Measurements from ENCODE around the gene IFRD2. TPM values are rescaled to one million over a fixed set of nuclear protein-coding genes. Genes with fewer than 3 reads are reported as not detected.

The IFRD2 gene
- total and polyA plus RNA-seq, 2 of the 13 experiments (the other 11 are each of a cell fraction or from before 2014, with no cell fraction given), result 32.8 to 96.1 TPM

- Histone ChIP-seq H3K27me3 (ENCODE audit: control insufficient read depth in 1 of 2, insufficient read depth in 2 of 2, low read length in 2 of 2) (peaks cover 1 to 2% of the 10 kb centered on the region in 2 experiments; a peak in 1 of 5 replicates), H3K79me2 (ENCODE audit: insufficient read depth, low read length) (peaks cover 22% of the 10 kb centered on the region), H3K27ac (ENCODE audit: extremely low read length, insufficient read depth, low read length) (no peak overlapping the region), H2AFZ (ENCODE audit: low read length) (no peak overlapping the region), H4K20me1 (ENCODE audit: insufficient read depth, low read length) (no peaks in the 10 kb centered on the region; the same call in 1 of the 2 replicates), H3K4me1 (ENCODE audit: insufficient read depth, low read length) (peaks cover 59% of the 10 kb centered on the region), H3K4me2 (ENCODE audit: low read depth, low read length) (no peak overlapping the region), H3K36me3 (replicated peaks in 1 of 2; ENCODE audit: control insufficient read depth in 1 of 2, insufficient read depth in 2 of 2, low read length in 2 of 2) (0 out of 5 replicates have a peak, but pooled peaks cover 0 to 1% of the 10 kb centered on the region in 2 experiments), H3K9me3 (ENCODE audit: low read length) (no peaks in the 10 kb centered on the region), H3K9ac (ENCODE audit: insufficient read depth, low read depth, low read length) (no peak overlapping the region), H3K4me3 (replicated peaks in 1 of 3; ENCODE audit: insufficient read depth in 1 of 3, low read depth in 2 of 3, low read length in 3 of 3) (no peak overlapping the region)
- FAIRE-seq, result no peak
- ChIA-PET CTCF (ENCODE audit: low intra/inter-chr PET ratio, low total read pairs) (no interaction called here), POLR2A (no interaction called here)
- intact Hi-C loops (cut with micrococcal nuclease; ENCODE audit: unreplicated experiment), result loop anchor here (10.0 kb wide), 1 partner anchor 205 kb away; no protein-coding TSS in a partner anchor
- ATAC-seq, result no peak
- in situ Hi-C loops (cut with HindIII; ENCODE audit: extremely low pct_ligation_motif_present, low pct_unique_long_range_greater_than_20kb), result loop anchor here (10.0 kb wide), 1 partner anchor 205 kb away; no protein-coding TSS in a partner anchor
- TF ChIP-seq FOXC1 (CRISPR knock-in tag; IDR thresholded peaks at IDR 0.05; ENCODE audit: borderline replicate concordance), result no peak
- no peak for TF ChIP-seq REPIN1 (CRISPR knock-in tag; IDR thresholded peaks at IDR 0.05; ENCODE audit: borderline replicate concordance, low read depth)
- TF ChIP-seq ZNF280B (CRISPR knock-in tag; IDR thresholded peaks at IDR 0.05; ENCODE audit: borderline replicate concordance), result no peak
- TF ChIP-seq ZNF530 (CRISPR knock-in tag; IDR thresholded peaks at IDR 0.05; ENCODE audit: low read depth), result no peak
- TF ChIP-seq KDM3A (CRISPR knock-in tag; IDR thresholded peaks at IDR 0.05; ENCODE audit: low read depth), result no peak
- no peak for TF ChIP-seq ATRX (CRISPR knock-in tag; IDR thresholded peaks at IDR 0.05; ENCODE audit: borderline replicate concordance)
- DNase-seq (ENCODE audit: low spot score), result no peak
- BruUV-seq (replicated peaks), result no TSS peak
- 86% methylated on average over 14 of the region's 14 CpGs for WGBS (ENCODE audit: low lambda C conversion rate)
Observed at GRCh38 chr3:50339485-50340146, 47.4 kb upstream of the IFRD2 start.

Data from HepG2 (cell line).